ENCODE data around the gene WNT7A. TPM values are rescaled to one million over a fixed set of nuclear protein-coding genes. Genes with fewer than 3 reads are reported as not detected.

Gene WNT7A
- total RNA-seq, 2 experiments from 2014 or later = 22.4 to 24.7 TPM

- Histone ChIP-seq H3K27ac (ENCODE audit: low read depth in 1 of 2, low read length in 2 of 2) (no peak overlapping the region), H3K36me3 (ENCODE audit: insufficient read depth, low read length) (peaks cover 14% of the 10 kb centered on the region), H3K27me3 (ENCODE audit: control insufficient read depth in 1 of 2, insufficient read depth in 2 of 2, low read length in 2 of 2) (no peaks in the 10 kb centered on the region), H3K4me3 (ENCODE audit: low read length) (no peak overlapping the region), H3K4me1 (ENCODE audit: insufficient read depth, low read length) (peaks cover 4% of the 10 kb centered on the region), H3K9me3 (ENCODE audit: control insufficient read depth in 1 of 2, insufficient read depth in 1 of 2, low read length in 2 of 2) (no peaks in the 10 kb centered on the region)
- Mint-ChIP-seq H3K4me3 (no peak overlapping the region), H3K27ac (no peak overlapping the region), H3K4me1 (ENCODE audit: low read depth) (peaks cover 6% of the 10 kb centered on the region), H3K9me3 (no peaks in the 10 kb centered on the region), H3K27me3 (no peaks in the 10 kb centered on the region), H3K36me3 (ENCODE audit: low read depth) (peaks cover 15% of the 10 kb centered on the region)
- TF ChIP-seq CTCF (IDR thresholded peaks at IDR 0.05) = no peak
- DNase-seq (no peak), ATAC-seq (ENCODE audit: poor library complexity) (no peak)
- ChIA-PET CTCF (no interaction called here), POLR2A (no interaction called here)
- intact Hi-C loops (cut with DNase I, micrococcal nuclease) = no loop called here
Observed at GRCh38 chr3:13842226-13842625, 37.6 kb downstream of the WNT7A start.

- Mint-ChIP-seq H3K4me3 (no peak overlapping the region), H3K27ac (no peak overlapping the region), H3K36me3 (ENCODE audit: low read depth) (peaks cover 11% of the 10 kb centered on the region), H3K27me3 (no peaks in the 10 kb centered on the region), H3K4me1 (ENCODE audit: low read depth) (peaks cover 4% of the 10 kb centered on the region), H3K9me3 (no peaks in the 10 kb centered on the region)
- intact Hi-C loops (cut with DNase I, micrococcal nuclease) = no loop called here
- Histone ChIP-seq H3K27me3 (ENCODE audit: control insufficient read depth in 1 of 2, insufficient read depth in 2 of 2, low read length in 2 of 2) (no peaks in the 10 kb centered on the region), H3K27ac (ENCODE audit: low read depth in 1 of 2, low read length in 2 of 2) (no peak overlapping the region), H3K9me3 (ENCODE audit: control insufficient read depth in 1 of 2, insufficient read depth in 1 of 2, low read length in 2 of 2) (no peaks in the 10 kb centered on the region), H3K4me1 (ENCODE audit: insufficient read depth, low read length) (peaks cover 4% of the 10 kb centered on the region), H3K4me3 (ENCODE audit: low read length) (no peak overlapping the region), H3K36me3 (ENCODE audit: insufficient read depth, low read length) (peaks cover 11% of the 10 kb centered on the region)
- DNase-seq (no peak), ATAC-seq (ENCODE audit: poor library complexity) (no peak)
- CTCF ChIA-PET = no interaction called here
- no peak for TF ChIP-seq CTCF (IDR thresholded peaks at IDR 0.05)
- POLR2A ChIA-PET = no interaction called here
Observed at GRCh38 chr3:13841826-13842225, 38.0 kb downstream of the WNT7A start.

- H3K27me3 ChIP-seq (ENCODE audit: control insufficient read depth in 1 of 2, insufficient read depth in 2 of 2, low read length in 2 of 2) = no peaks in the 10 kb centered on the region
- H3K9me3 ChIP-seq (ENCODE audit: control insufficient read depth in 1 of 2, insufficient read depth in 1 of 2, low read length in 2 of 2) = no peaks in the 10 kb centered on the region
- H3K27ac ChIP-seq (ENCODE audit: low read depth in 1 of 2, low read length in 2 of 2) = no peak overlapping the region
- Mint-ChIP-seq H3K4me3 (no peak overlapping the region), H3K9me3 (no peaks in the 10 kb centered on the region), H3K27ac (no peak overlapping the region), H3K27me3 (no peaks in the 10 kb centered on the region), H3K36me3 (ENCODE audit: low read depth) (peaks cover 10% of the 10 kb centered on the region), H3K4me1 (ENCODE audit: low read depth) (no peaks in the 10 kb centered on the region)
- ChIA-PET CTCF (no interaction called here), POLR2A (no interaction called here)
- no peak for TF ChIP-seq CTCF (IDR thresholded peaks at IDR 0.05)
- peaks cover 11% of the 10 kb centered on the region for H3K36me3 ChIP-seq (ENCODE audit: insufficient read depth, low read length)
- DNase-seq (no peak), ATAC-seq (ENCODE audit: poor library complexity) (no peak)
- intact Hi-C loops (cut with DNase I, micrococcal nuclease) = no loop called here
- H3K4me1 ChIP-seq (ENCODE audit: insufficient read depth, low read length) = no peaks in the 10 kb centered on the region
- no peak overlapping the region for H3K4me3 ChIP-seq (ENCODE audit: low read length)
Observed at GRCh38 chr3:13841141-13841540, 38.7 kb downstream of the WNT7A start.

Data from CD4-positive, alpha-beta T cell (primary cell).